Measurements from ENCODE around the gene LTB4R.

- TF ChIP-seq POLR2AphosphoS5 (IDR thresholded peaks at IDR 0.05): no peak
- TF ChIP-seq, protein P1, sequence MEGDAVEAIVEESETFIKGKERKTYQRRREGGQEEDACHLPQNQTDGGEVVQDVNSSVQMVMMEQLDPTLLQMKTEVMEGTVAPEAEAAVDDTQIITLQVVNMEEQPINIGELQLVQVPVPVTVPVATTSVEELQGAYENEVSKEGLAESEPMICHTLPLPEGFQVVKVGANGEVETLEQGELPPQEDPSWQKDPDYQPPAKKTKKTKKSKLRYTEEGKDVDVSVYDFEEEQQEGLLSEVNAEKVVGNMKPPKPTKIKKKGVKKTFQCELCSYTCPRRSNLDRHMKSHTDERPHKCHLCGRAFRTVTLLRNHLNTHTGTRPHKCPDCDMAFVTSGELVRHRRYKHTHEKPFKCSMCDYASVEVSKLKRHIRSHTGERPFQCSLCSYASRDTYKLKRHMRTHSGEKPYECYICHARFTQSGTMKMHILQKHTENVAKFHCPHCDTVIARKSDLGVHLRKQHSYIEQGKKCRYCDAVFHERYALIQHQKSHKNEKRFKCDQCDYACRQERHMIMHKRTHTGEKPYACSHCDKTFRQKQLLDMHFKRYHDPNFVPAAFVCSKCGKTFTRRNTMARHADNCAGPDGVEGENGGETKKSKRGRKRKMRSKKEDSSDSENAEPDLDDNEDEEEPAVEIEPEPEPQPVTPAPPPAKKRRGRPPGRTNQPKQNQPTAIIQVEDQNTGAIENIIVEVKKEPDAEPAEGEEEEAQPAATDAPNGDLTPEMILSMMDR (IDR thresholded peaks at IDR 0.05): no peak
These were observed 43.8 kb upstream of the LTB4R start for GRCh38 chr14:24267516-24267915.
